ENCODE results near the gene FIP1L1. TPM values are rescaled to one million over a fixed set of nuclear protein-coding genes. Genes with fewer than 3 reads are reported as not detected.

The FIP1L1 gene
- total RNA-seq, 1 experiment from 2014 or later = 68.0 TPM

DNA sequence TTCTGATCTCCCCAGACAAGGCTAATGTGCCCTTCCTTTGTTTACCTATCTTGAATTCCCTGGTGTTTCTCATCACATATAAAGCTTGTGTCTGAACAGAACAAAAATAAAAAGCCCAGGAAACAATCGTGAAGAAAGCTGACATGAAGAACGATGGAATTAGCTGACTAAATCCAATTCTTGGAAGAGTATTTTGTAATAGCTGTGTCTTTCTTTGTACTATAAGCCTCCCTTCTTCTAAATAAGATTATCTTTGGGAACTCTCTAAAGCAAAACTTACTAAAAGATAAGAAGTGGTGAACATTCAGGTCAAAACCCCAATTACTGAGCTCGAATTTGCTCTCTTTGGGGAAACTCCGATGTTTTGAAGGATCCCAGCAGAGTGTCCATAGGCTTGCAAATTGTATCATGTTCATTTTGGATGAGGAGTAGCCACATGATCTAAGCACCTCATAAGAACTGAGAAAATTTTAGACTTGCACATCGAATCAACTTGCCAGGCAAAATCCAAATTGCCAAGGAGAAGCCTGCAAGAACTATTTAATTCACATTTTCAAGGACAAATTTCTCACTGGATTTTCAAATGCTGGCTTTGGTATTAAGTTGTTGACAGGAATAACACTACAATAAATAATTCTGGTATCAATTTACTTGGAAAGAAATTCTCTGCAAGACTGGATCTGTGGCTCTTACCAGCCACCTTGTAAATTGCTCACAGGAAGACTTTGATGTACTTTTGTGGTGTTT is 107.6 kb downstream of the FIP1L1 start:
- no CpG with 5 or more reads among the region's 5 CpGs for WGBS (ENCODE audit: extremely low coverage, insufficient read length, low lambda C conversion rate)
- Mint-ChIP-seq H3K27me3 (ENCODE audit: low read depth) (no peaks in the 10 kb centered on the region; the same call in none of the 2 replicates), H3K27ac (no peak overlapping the region), H3K4me3 (no peak overlapping the region), H3K36me3 (ENCODE audit: insufficient read depth in 1 of 3, low read depth in 3 of 3) (peaks cover 0 to 15% (median 0%) of the 10 kb centered on the region in 3 experiments; a peak in 1 of 7 replicates), H3K4me1 (peaks cover 18 to 22% of the 10 kb centered on the region in 2 experiments), H3K9me3 (no peaks in the 10 kb centered on the region; a peak in 1 of 5 replicates)
- H3T11ph ChIP-seq (ENCODE audit: low read length) = no peak overlapping the region
- H2BK15ac ChIP-seq (ENCODE audit: low read depth, low read length) = no peak overlapping the region
- H4K91ac ChIP-seq (ENCODE audit: insufficient read length, low read depth, low read length) = no peak overlapping the region
- no peak overlapping the region for H4K8ac ChIP-seq (replicated peaks; ENCODE audit: insufficient read length, low read depth, low read length)
- H3K4me2 ChIP-seq (ENCODE audit: insufficient read depth, insufficient read length, low read length) = no peak overlapping the region
- H3K56ac ChIP-seq (ENCODE audit: insufficient read length, low read depth, low read length) = no peak overlapping the region
- no peak for DNase-seq
- H3K23ac ChIP-seq (ENCODE audit: insufficient read length, low read depth, low read length) = no peak overlapping the region
- H3K9ac ChIP-seq (ENCODE audit: extremely low read depth, insufficient read length, low read length) = no peak overlapping the region
- H3K9me3 ChIP-seq (ENCODE audit: control insufficient read depth, low read depth, low read length) = no peaks in the 10 kb centered on the region
- H4K5ac ChIP-seq (ENCODE audit: insufficient read length, low read depth, low read length) = no peak overlapping the region
- no peaks in the 10 kb centered on the region for H4K20me1 ChIP-seq (ENCODE audit: control insufficient read depth, insufficient read depth, insufficient read length)
- H2AK5ac ChIP-seq (ENCODE audit: insufficient read length, low read length) = no peak overlapping the region
- H2BK12ac ChIP-seq (ENCODE audit: insufficient read length, low read depth, low read length) = no peak overlapping the region
- H3K14ac ChIP-seq (ENCODE audit: insufficient read depth, low read length) = no peak overlapping the region
- no peak overlapping the region for H3K27ac ChIP-seq (ENCODE audit: insufficient read length, low read depth, low read length)
- H2BK120ac ChIP-seq (ENCODE audit: low read depth, low read length, poor library complexity, severe bottlenecking) = no peak overlapping the region
- H2BK5ac ChIP-seq (ENCODE audit: insufficient read length, low read length) = no peak overlapping the region
- H2BK20ac ChIP-seq (ENCODE audit: low read depth, low read length, poor library complexity, severe bottlenecking) = no peak overlapping the region
- H2AFZ ChIP-seq (ENCODE audit: low read length) = no peak overlapping the region
- H3K4ac ChIP-seq (ENCODE audit: low read depth, low read length) = no peak overlapping the region
- H3K4me1 ChIP-seq (ENCODE audit: insufficient read depth, low read length) = no peaks in the 10 kb centered on the region
- H3K18ac ChIP-seq (ENCODE audit: insufficient read length, low read depth, low read length) = no peak overlapping the region
- H3K79me2 ChIP-seq (ENCODE audit: insufficient read depth, low read length) = no peaks in the 10 kb centered on the region
- no peaks in the 10 kb centered on the region for H3K27me3 ChIP-seq (ENCODE audit: insufficient read depth, low read length)
- H3K79me1 ChIP-seq (ENCODE audit: insufficient read depth, low read depth, low read length, poor library complexity, severe bottlenecking) = no peaks in the 10 kb centered on the region
- TF ChIP-seq, protein P1, sequence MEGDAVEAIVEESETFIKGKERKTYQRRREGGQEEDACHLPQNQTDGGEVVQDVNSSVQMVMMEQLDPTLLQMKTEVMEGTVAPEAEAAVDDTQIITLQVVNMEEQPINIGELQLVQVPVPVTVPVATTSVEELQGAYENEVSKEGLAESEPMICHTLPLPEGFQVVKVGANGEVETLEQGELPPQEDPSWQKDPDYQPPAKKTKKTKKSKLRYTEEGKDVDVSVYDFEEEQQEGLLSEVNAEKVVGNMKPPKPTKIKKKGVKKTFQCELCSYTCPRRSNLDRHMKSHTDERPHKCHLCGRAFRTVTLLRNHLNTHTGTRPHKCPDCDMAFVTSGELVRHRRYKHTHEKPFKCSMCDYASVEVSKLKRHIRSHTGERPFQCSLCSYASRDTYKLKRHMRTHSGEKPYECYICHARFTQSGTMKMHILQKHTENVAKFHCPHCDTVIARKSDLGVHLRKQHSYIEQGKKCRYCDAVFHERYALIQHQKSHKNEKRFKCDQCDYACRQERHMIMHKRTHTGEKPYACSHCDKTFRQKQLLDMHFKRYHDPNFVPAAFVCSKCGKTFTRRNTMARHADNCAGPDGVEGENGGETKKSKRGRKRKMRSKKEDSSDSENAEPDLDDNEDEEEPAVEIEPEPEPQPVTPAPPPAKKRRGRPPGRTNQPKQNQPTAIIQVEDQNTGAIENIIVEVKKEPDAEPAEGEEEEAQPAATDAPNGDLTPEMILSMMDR (conservative IDR thresholded peaks at IDR 0.05) = no peak
- H3K23me2 ChIP-seq (ENCODE audit: insufficient read length, low read depth, low read length, poor library complexity, severe bottlenecking) = no peaks in the 10 kb centered on the region

Data from H9 (cell line).